Neural cell (in vitro differentiated cells): ENCODE results near the gene GGA2. TPM values are rescaled to one million over a fixed set of nuclear protein-coding genes. Genes with fewer than 3 reads are reported as not detected.
"Not testable (repeated sequence)": the region's sequence is repeated elsewhere in the genome, so short reads cannot be mapped to it uniquely, and the experiment has no call there.

Source experiments
- H2AFZ ChIP-seq: fragments of 200-600, 300-800 bp; sonication (generic), shearing (Covaris generic); 2 replicates; pipeline ENCODE4 v1.6.0; 2014; ENCODE audit warnings: low read depth, mild to moderate bottlenecking, antibody characterized with exemption, low read length, moderate library complexity
- H3F3A ChIP-seq: fragments of 200-600 bp; shearing (Covaris generic); 2 replicates; pipeline ENCODE4 v1.6.1; 2016; ENCODE audit warnings: mild to moderate bottlenecking, moderate library complexity, mixed read lengths, antibody characterized with exemption, low read length; ENCODE audit not compliant: insufficient read depth, poor library complexity, severe bottlenecking
- H3K27ac ChIP-seq: fragments of 200-600, 300-800 bp; sonication (generic), shearing (Covaris generic); 2 replicates; pipeline ENCODE4 v1.5.1; 2014; ENCODE audit warnings: mild to moderate bottlenecking, low read length, moderate library complexity
- H3K27me3 ChIP-seq: fragments of 300-800, 200-600 bp; sonication (generic), shearing (Covaris generic); 2 replicates; pipeline ENCODE4 v1.6.0; 2014; ENCODE audit warnings: mild to moderate bottlenecking, low read depth, low read length, moderate library complexity; ENCODE audit not compliant: insufficient read depth
- H3K36me3 ChIP-seq: fragments of 300-800, 200-600 bp; sonication (generic), shearing (Covaris generic); 2 replicates; pipeline ENCODE4 v1.5.1; 2014; ENCODE audit warnings: mild to moderate bottlenecking, antibody characterized with exemption, low read length, moderate library complexity; ENCODE audit not compliant: insufficient read depth
- H3K4me2 ChIP-seq: fragments of 300-800, 200-600 bp; sonication (generic), shearing (Covaris generic); 2 replicates; pipeline ENCODE4 v1.6.0; 2014; ENCODE audit warnings: mild to moderate bottlenecking, low read length
- H3K4me3 ChIP-seq: fragments of 300-800, 200-600 bp; sonication (generic), shearing (Covaris generic); 2 replicates; pipeline ENCODE4 v1.5.1; 2014; ENCODE audit warnings: mild to moderate bottlenecking, low read length, moderate library complexity
- H3K79me2 ChIP-seq: fragments of 200-600 bp; shearing (Covaris generic); replicated peaks from 2 replicates; pipeline ENCODE4 v1.6.0; 2014; ENCODE audit warnings: mild to moderate bottlenecking, low read length, moderate library complexity; ENCODE audit not compliant: insufficient read depth
- H3K9ac ChIP-seq: fragments of 300-800, 200-600 bp; sonication (generic), shearing (Covaris generic); 2 replicates; pipeline ENCODE4 v1.6.1; 2016; ENCODE audit warnings: mild to moderate bottlenecking, low read length, mixed read lengths
- H3K9me2 ChIP-seq: fragments of 200-600 bp; shearing (Covaris generic); 2 replicates; pipeline ENCODE4 v1.6.1; 2016; ENCODE audit warnings: mild to moderate bottlenecking, low read length, mixed read lengths; ENCODE audit not compliant: insufficient read depth
- H3K9me3 ChIP-seq: fragments of 200-600, 300-800 bp; sonication (generic), shearing (Covaris generic); 2 replicates; pipeline ENCODE4 v1.6.1; 2016; ENCODE audit warnings: mild to moderate bottlenecking, mixed run types, low read length, moderate library complexity, mixed read lengths
- H4K20me1 ChIP-seq: fragments of 200-600 bp; shearing (Covaris generic); 2 replicates; pipeline ENCODE4 v1.6.1; 2016; ENCODE audit warnings: mild to moderate bottlenecking, mixed run types; ENCODE audit not compliant: insufficient read depth
- CTCF ChIP-seq: fragments of 450-650 bp; IDR thresholded peaks from 2 replicates; pipeline ENCODE4 v1.5.1; 2014; ENCODE audit warnings: antibody characterized with exemption, mild to moderate bottlenecking, moderate library complexity; ENCODE audit not compliant: poor library complexity, severe bottlenecking
- EP300 ChIP-seq: fragments of 450-650 bp; conservative IDR thresholded peaks from 2 replicates; pipeline ENCODE4 v1.6.1; 2014; ENCODE audit warnings: antibody characterized with exemption, mild to moderate bottlenecking, moderate library complexity; ENCODE audit not compliant: poor library complexity, severe bottlenecking
- EZH2 ChIP-seq: fragments of 200-600, 300-800 bp; shearing (Covaris generic), sonication (generic); IDR thresholded peaks from 2 replicates; pipeline ENCODE4 v1.6.1; 2014; ENCODE audit warnings: antibody characterized with exemption, low read length, borderline replicate concordance, mild to moderate bottlenecking; ENCODE audit not compliant: insufficient read depth, poor library complexity, severe bottlenecking
- MXI1 ChIP-seq: fragments of 450-650 bp; conservative IDR thresholded peaks from 2 replicates; pipeline ENCODE4 v1.6.1; 2014; ENCODE audit warnings: antibody characterized with exemption, mild to moderate bottlenecking; ENCODE audit not compliant: poor library complexity, severe bottlenecking
- POLR2AphosphoS5 ChIP-seq: IDR thresholded peaks from 2 replicates; pipeline ENCODE4 v1.6.1; 2012
- RAD21 ChIP-seq: fragments of 450-650 bp; conservative IDR thresholded peaks from 2 replicates; pipeline ENCODE4 v1.6.1; 2014; ENCODE audit warnings: antibody characterized with exemption, mild to moderate bottlenecking, moderate library complexity
- REST ChIP-seq: IDR thresholded peaks from 2 replicates; pipeline ENCODE4 v1.6.1; 2012; ENCODE audit warnings: borderline replicate concordance
- SMC3 ChIP-seq: fragments of 450-650 bp; conservative IDR thresholded peaks from 2 replicates; pipeline ENCODE4 v1.6.1; 2014; ENCODE audit warnings: antibody characterized with exemption, mild to moderate bottlenecking, moderate library complexity; ENCODE audit not compliant: poor library complexity
- TAF1 ChIP-seq: IDR thresholded peaks from 2 replicates; pipeline ENCODE4 v1.6.1; 2012; ENCODE audit warnings: low read depth
- polyA plus RNA-seq: library from polyadenylated mRNA; depleted of rRNA; stranded (reverse); fragments of >200 nt; gene quantifications from 2 replicates; pipeline ENCODE4 v1.2.3, GENCODE V29; 2014

GGA2 gene
- polyA plus RNA-seq, 1 donor from 2014 or later: 36.8 TPM

- Histone ChIP-seq H3K27me3 (no peaks in the 10 kb centered on the region), H2AFZ (no peak overlapping the region), H3K79me2 (peaks cover 9% of the 10 kb centered on the region), H3K27ac (no peak overlapping the region), H3K4me2 (no peak overlapping the region), H3K4me3 (no peak overlapping the region), H3K9me3 (no peaks in the 10 kb centered on the region), H3K36me3 (no peaks in the 10 kb centered on the region), H3K9ac (no peak overlapping the region), H3K9me2 (no peaks in the 10 kb centered on the region), H3F3A (peaks cover 5% of the 10 kb centered on the region), H4K20me1 (no peaks in the 10 kb centered on the region)
- TF ChIP-seq CTCF: no peak
- no peak for TF ChIP-seq SMC3
- no peak for TF ChIP-seq REST
- no peak for TF ChIP-seq MXI1
- TF ChIP-seq RAD21: no peak
- no peak for TF ChIP-seq POLR2AphosphoS5
- no peak for TF ChIP-seq TAF1
- TF ChIP-seq EZH2: no peak
- no peak for TF ChIP-seq EP300
These were observed 61.9 kb downstream of the GGA2 start for GRCh38 chr16:23448392-23448791.

DNA sequence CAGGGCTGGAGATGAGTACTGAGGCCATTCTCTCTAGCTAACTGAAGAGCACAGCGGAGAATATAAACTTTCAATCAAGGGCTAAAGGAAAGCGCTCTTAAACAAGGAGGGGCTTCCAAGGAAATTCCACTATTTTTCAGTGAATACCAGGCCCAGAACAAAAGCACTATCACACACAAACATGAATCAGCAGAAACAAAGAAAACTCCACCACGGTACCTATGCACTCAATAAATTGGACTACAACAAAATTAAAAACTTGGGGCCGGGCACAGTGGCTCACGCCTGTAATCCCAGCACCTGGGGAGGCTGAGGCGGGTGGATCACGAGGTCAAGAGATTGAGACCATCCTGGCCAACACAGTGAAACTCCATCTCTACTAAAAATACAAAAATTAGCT lies 72.8 kb downstream of the GGA2 start:
- H3K9me2 ChIP-seq, H2AFZ ChIP-seq, H3K27ac ChIP-seq, H3K4me3 ChIP-seq, H3K79me2 ChIP-seq, H3K36me3 ChIP-seq, H3K9ac ChIP-seq, H3K27me3 ChIP-seq, H4K20me1 ChIP-seq, H3K9me3 ChIP-seq, H3F3A ChIP-seq, H3K4me2 ChIP-seq: not testable (repeated sequence)

DNA sequence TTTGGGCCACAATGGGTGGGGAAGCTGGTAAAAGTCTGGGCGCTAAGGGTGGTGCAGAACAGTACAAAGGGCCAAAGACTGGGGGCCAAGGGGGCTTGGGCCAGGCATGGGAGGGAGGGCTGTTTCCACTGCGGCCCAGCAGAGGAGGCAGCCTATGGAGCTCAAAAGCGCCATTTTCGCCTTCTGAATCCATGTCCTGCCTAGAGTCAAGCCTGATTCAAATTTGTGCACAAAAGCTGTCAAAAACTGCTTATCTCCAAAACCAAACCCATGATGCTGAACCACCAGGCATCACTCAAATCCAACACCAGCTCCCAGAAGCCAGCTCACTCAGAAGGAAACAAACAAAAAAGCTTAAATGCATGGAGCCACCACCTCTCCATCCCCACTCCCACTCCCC lies 73.3 kb downstream of the GGA2 start:
- Histone ChIP-seq H3K79me2 (no peaks in the 10 kb centered on the region), H3F3A (no peaks in the 10 kb centered on the region), H2AFZ (no peak overlapping the region), H3K27me3 (no peaks in the 10 kb centered on the region), H3K4me3 (no peak overlapping the region), H3K36me3 (no peaks in the 10 kb centered on the region), H3K4me2 (no peak overlapping the region), H4K20me1 (no peaks in the 10 kb centered on the region), H3K9me2 (no peaks in the 10 kb centered on the region), H3K9me3 (no peaks in the 10 kb centered on the region), H3K27ac (no peak overlapping the region), H3K9ac (no peak overlapping the region)
- TF ChIP-seq RAD21 (no peak), TAF1 (no peak), SMC3 (no peak), MXI1 (no peak), EP300 (no peak), CTCF (no peak), POLR2AphosphoS5 (no peak), REST (no peak), EZH2 (no peak)
